Gastrocnemius medialis (tissue), 4 donors: ENCODE data around the gene XXYLT1. TPM values are rescaled to one million over a fixed set of nuclear protein-coding genes. Genes with fewer than 3 reads are reported as not detected.

Experiments used
- ATAC-seq, 2 donors: fragments of 150-250 bp; one replicate each; pipeline ENCODE4 v1.9.1; 2016
- DNase-seq, 2 donors: peaks; one replicate each; pipeline ENCODE4 v3.0.0-alpha.2; 2019
- H3K27ac ChIP-seq, 4 donors: fragments of 200-600 bp; sonication (generic); 1 replicate in 1 of 4; 2 replicates in 3 of 4; pipeline ENCODE4 v1.5.1; 2016 to 2018; ENCODE audit warnings: mild to moderate bottlenecking in 2 of 4, moderate library complexity in 1 of 4
- H3K27me3 ChIP-seq, 3 donors: fragments of 200-600 bp; sonication (generic) in 2 of 3; 1 replicate in 1 of 3; 2 replicates in 2 of 3; pipeline versions ENCODE4 v1.5.1 to v1.6.0; 2016 to 2019; ENCODE audit warnings: mild to moderate bottlenecking in 1 of 3, moderate library complexity in 1 of 3
- H3K36me3 ChIP-seq, 2 donors: fragments of 200-600 bp; sonication (generic) in 1 of 2; one replicate each; pipeline ENCODE4 v1.5.1; 2017 to 2018
- H3K4me1 ChIP-seq, 2 donors: fragments of 200-600 bp; sonication (generic) in 1 of 2; one replicate each; pipeline ENCODE4 v1.5.1; 2016 to 2017; ENCODE audit warnings: mild to moderate bottlenecking in 2 of 2
- H3K4me3 ChIP-seq, 4 donors: fragments of 200-600 bp; sonication (generic) in 3 of 4; 1 replicate in 1 of 4; 2 replicates in 3 of 4; pipeline ENCODE4 v1.5.1; 2016 to 2019; ENCODE audit warnings: mild to moderate bottlenecking in 2 of 4
- H3K9me3 ChIP-seq, 3 donors: fragments of 200-600 bp; sonication (generic) in 2 of 3; 1 replicate in 1 of 3; 2 replicates in 2 of 3; pipeline ENCODE4 v1.5.1; 2016 to 2019
- POLR2A ChIP-seq, 2 donors: fragments of 450-650 bp; IDR thresholded peaks; one replicate each; pipeline ENCODE4 v1.6.1; 2017; ENCODE audit warnings: antibody characterized with exemption in 2 of 2, mild to moderate bottlenecking in 2 of 2, moderate library complexity in 2 of 2
- in situ Hi-C, 4 donors: fragments of 200-750 bp; cut with MboI; loops; one replicate each; pipeline versions ENCODE4 v1.15.0 to v1.8.0; 2017; ENCODE audit warnings: low sequenced_read_pairs in 4 of 4
- intact Hi-C: fragments of 100-400 bp; cut with DNase I; formaldehyde crosslinking; loops from one replicate; pipeline ENCODE4 v1.15.1; 2023; ENCODE audit warnings: low total_unique reads
- total RNA-seq, 4 donors: library from RNA; depleted of rRNA; stranded (reverse); fragments of >200 nt; gene quantifications; one replicate each; pipeline versions ENCODE4 v1.1.0 to v1.2.3, GENCODE V29; 2016
- TF ChIP-seq, protein P1 (sequence below), 5 experiments: fragments of 450-650 bp in 3 of 5; fragments of 200-600 bp in 2 of 5; sonication (generic) in 2 of 5; IDR thresholded peaks in 4 of 5; conservative IDR thresholded peaks in 1 of 5; 1 replicate in 4 of 5; 2 replicates in 1 of 5; pipeline ENCODE4 v1.5.1; 2016 to 2019; ENCODE audit warnings: antibody characterized with exemption in 5 of 5, mild to moderate bottlenecking in 3 of 5, moderate library complexity in 3 of 5

The XXYLT1 gene
- total RNA-seq, 4 donors from 2014 or later, result 0.87 to 3.1 (median 1.3) TPM

DNA sequence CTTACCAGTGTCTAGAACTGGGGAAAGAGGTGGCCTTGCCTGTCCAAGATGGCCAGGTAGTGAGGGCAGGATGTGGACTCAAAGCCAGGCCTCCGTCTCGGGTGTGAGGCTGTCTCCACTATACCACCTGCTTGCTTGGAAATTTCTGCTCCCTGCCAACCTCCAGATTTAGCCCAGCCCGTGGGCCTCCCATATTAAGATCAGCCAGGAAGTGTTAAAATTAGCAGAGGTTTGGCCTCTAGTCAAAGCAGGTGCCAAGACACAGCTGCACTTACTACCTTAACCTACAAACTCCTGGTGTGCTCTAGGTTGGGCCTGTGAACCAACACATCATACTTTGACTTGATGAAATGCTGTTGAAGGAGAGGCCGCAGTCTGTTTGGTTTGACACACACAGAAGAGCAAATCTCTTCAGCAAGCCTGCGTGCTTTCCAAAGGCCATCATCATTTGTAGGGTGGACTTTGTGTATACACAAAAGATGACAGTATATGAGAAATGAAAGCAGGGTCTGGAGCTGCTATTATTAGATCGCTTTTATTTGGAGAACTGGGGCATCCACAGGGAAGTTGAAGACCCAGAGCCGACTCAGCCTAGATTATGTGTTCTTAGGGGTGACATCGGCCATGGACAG is 206.5 kb downstream of the XXYLT1 start:
- no peaks in the 10 kb centered on the region for H3K9me3 ChIP-seq
- peak; percentile 67 to 81 for ATAC-seq
- TF ChIP-seq, protein P1, sequence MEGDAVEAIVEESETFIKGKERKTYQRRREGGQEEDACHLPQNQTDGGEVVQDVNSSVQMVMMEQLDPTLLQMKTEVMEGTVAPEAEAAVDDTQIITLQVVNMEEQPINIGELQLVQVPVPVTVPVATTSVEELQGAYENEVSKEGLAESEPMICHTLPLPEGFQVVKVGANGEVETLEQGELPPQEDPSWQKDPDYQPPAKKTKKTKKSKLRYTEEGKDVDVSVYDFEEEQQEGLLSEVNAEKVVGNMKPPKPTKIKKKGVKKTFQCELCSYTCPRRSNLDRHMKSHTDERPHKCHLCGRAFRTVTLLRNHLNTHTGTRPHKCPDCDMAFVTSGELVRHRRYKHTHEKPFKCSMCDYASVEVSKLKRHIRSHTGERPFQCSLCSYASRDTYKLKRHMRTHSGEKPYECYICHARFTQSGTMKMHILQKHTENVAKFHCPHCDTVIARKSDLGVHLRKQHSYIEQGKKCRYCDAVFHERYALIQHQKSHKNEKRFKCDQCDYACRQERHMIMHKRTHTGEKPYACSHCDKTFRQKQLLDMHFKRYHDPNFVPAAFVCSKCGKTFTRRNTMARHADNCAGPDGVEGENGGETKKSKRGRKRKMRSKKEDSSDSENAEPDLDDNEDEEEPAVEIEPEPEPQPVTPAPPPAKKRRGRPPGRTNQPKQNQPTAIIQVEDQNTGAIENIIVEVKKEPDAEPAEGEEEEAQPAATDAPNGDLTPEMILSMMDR (IDR thresholded peaks at IDR 0.05 in 4 of 5, conservative IDR thresholded peaks at IDR 0.05 in 1 of 5), result no peak
- TF ChIP-seq POLR2A (IDR thresholded peaks at IDR 0.05), result no peak
- H3K4me1 ChIP-seq, result peaks cover 13 to 20% of the 10 kb centered on the region in 2 donors
- in situ Hi-C loops (no loop called here), intact Hi-C loops (no loop called here)
- H3K27ac ChIP-seq, result peak overlapping the region in 3 of 4 donors; percentile 38 to 56 (median 51)
- no peaks in the 10 kb centered on the region for H3K27me3 ChIP-seq
- no peak overlapping the region for H3K4me3 ChIP-seq
- DNase-seq, result peak; percentile 20 to 29
- H3K36me3 ChIP-seq, result peaks cover 0 to 5% of the 10 kb centered on the region in 2 donors

DNA sequence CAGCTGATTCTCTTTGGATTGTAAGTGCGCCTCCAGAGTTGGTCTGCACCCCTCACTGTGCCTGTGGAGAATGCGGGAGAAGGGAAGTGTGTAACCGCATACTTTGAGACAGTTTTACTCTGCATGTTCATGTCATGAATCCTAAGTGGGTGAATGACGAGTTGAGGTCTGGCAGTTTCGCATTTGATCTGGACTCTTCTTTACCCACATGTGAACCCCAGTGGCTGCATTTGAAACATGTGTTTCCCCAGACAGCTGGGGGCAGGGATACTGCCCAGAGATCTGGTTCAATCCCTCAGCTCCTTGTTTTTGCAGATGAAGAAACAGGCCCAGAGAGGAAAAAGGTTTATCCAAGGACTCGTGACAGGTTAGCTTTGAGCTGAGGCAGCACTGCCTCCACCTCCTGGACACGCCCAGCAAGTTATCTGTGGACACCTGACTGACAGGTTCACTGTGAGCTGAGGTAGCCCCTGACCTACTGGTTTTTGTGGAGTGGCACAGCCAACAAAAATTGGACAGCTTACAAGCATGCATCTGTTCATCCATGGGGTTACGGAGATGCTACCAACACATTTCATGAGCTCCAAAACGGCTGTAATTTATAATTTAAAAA is 207.3 kb downstream of the XXYLT1 start:
- no peaks in the 10 kb centered on the region for H3K9me3 ChIP-seq
- DNase-seq, result no peak

DNA sequence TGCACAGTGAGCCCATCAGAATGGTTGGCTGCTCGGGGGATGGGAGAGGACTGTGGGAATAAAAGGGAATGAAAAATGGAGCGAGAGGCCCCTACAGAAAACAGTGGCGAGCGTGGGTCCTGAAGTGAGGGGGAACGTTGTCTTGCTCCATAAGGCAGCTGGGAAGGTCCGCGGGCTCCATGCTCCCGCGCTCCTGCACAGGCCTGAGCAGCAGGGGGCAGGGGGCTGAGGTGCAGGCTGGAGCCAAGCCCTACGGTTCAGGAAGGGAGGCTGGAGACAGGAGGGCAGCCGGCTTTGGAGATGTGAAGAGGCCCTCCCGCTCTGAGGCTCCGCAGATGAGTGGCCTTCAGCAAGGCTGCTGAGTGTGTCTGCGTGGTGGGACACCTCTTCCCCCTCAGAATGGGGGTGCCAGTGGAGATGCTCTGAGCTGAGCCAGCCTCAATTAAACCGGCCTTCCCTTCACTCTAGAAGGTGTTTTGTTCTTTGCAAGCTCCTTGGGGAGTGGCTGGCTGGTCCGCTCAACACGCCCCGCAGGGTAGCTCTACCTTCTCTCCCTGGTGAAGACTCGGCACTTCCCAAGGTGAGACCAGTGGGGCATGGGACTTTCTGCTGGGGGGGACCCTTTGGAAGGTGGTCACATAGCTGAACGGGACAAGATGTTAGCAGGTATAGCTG is 208.0 kb downstream of the XXYLT1 start:
- intact Hi-C loops, result no loop called here
- Histone ChIP-seq H3K4me3 (no peak overlapping the region), H3K27ac (no peak overlapping the region), H3K9me3 (no peaks in the 10 kb centered on the region), H3K4me1 (peaks cover 13 to 20% of the 10 kb centered on the region in 2 donors), H3K36me3 (no peaks in the 10 kb centered on the region), H3K27me3 (no peaks in the 10 kb centered on the region)
- in situ Hi-C loops, result no loop called here
- no peak for DNase-seq
- ATAC-seq, result no peak
- no peak for TF ChIP-seq POLR2A (IDR thresholded peaks at IDR 0.05)
- TF ChIP-seq, protein P1 (IDR thresholded peaks at IDR 0.05 in 4 of 5, conservative IDR thresholded peaks at IDR 0.05 in 1 of 5), result no peak

More for the DNA sequence above, 207.3 kb downstream of the XXYLT1 start:
- no peaks in the 10 kb centered on the region for H3K27me3 ChIP-seq
- no peak for ATAC-seq
- in situ Hi-C loops, result no loop called here
- TF ChIP-seq POLR2A (IDR thresholded peaks at IDR 0.05), result no peak
- TF ChIP-seq, protein P1 (IDR thresholded peaks at IDR 0.05 in 4 of 5, conservative IDR thresholded peaks at IDR 0.05 in 1 of 5), result no peak
- peaks cover 13 to 20% of the 10 kb centered on the region in 2 donors for H3K4me1 ChIP-seq
- peak overlapping the region in 3 of 4 donors; percentile 38 to 56 (median 51) for H3K27ac ChIP-seq
- no peaks in the 10 kb centered on the region for H3K36me3 ChIP-seq
- H3K4me3 ChIP-seq, result no peak overlapping the region
- intact Hi-C loops, result no loop called here

DNA sequence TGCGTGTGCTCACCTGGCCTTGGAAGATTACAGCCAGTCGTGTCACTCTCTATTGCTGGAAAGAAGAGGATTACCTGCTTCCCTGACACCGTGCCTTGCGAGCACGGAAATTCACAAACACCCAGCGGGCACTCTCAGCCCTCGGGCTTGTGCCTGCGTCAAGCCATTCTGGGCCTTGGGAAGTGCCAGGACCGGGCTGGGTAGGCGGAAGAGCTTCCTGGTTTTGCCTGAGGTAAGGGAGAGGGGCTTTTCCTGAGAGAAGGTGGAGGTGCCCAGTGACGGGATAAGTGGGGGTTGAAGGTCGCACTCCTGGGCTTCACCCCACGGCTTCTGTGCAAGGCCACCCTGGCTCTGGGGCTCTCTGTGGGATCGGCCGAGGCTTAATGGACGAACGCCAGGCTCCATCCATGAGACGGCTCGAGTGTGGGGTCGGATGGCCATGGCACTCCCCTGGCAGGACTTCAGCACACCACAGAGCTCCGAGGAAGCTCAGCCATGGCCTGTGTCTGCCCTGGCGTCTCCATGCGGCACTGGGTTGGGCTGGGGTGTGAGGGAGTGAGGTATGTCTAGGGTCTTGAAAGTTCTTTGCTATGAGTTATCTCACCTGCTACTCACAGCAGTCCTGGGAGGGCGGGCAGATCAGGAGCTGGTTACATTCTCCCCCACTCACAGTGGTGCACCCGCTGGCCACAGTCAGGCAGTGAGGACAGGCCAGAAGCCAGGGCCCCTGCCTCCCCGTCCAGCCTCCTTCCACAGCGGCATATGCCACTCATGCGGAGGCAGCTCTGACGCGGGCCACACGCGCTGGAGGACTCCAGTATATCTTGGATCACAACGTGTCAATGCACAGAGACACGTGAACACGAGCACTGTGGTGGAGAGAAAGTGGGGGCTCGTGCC is 209.0 kb downstream of the XXYLT1 start:
- Histone ChIP-seq H3K4me3 (no peak overlapping the region), H3K27ac (no peak overlapping the region), H3K36me3 (no peaks in the 10 kb centered on the region), H3K4me1 (peaks cover 13 to 20% of the 10 kb centered on the region in 2 donors), H3K27me3 (no peaks in the 10 kb centered on the region), H3K9me3 (no peaks in the 10 kb centered on the region)
- no peak for DNase-seq
- in situ Hi-C loops (no loop called here), intact Hi-C loops (no loop called here)
- no peak for TF ChIP-seq POLR2A (IDR thresholded peaks at IDR 0.05)
- TF ChIP-seq, protein P1 (IDR thresholded peaks at IDR 0.05 in 4 of 5, conservative IDR thresholded peaks at IDR 0.05 in 1 of 5), result no peak
- no peak for ATAC-seq
